GM19023 (cell line): ENCODE results near the gene FAM3B.
"Not testable (repeated sequence)": the region's sequence is repeated elsewhere in the genome, so short reads cannot be mapped to it uniquely, and the experiment has no call there.

ENCODE experiments used
- ATAC-seq: cut with Tn5 transposase; IDR thresholded peaks from one replicate; pipeline ENCODE4 v1.9.1; 2021; ENCODE audit warnings: mild to moderate bottlenecking, moderate library complexity; ENCODE audit not compliant: unreplicated experiment

Gene FAM3B

GRCh38 chr21:41316200-41317062 lies at the start of gene FAM3B:
Gene FAM3B, plus strand, starts transcription at chr21:41316801. Its CDS starts 79 bp downstream, at chr21:41316880.
- ATAC-seq: no peak

- ATAC-seq: no peak
These were observed 49.3 kb upstream of the FAM3B start for GRCh38 chr21:41267346-41267745.

- no peak for ATAC-seq
These were observed 47.1 kb upstream of the FAM3B start for GRCh38 chr21:41269535-41269934.

- ATAC-seq: no peak
These were observed 39.4 kb upstream of the FAM3B start for GRCh38 chr21:41277196-41277595.

GRCh38 chr21:41277846-41278245 lies 38.8 kb upstream of the FAM3B start:
- no peak for ATAC-seq

- no peak for ATAC-seq
These were observed 36.3 kb upstream of the FAM3B start for GRCh38 chr21:41280115-41280919.

GRCh38 chr21:41282412-41282811 lies 34.2 kb upstream of the FAM3B start:
- no peak for ATAC-seq

GRCh38 chr21:41283211-41283818 lies 33.3 kb upstream of the FAM3B start:
- ATAC-seq: no peak

- no peak for ATAC-seq
These were observed 27.2 kb upstream of the FAM3B start for GRCh38 chr21:41289431-41289830.

GRCh38 chr21:41290106-41290799 lies 26.3 kb upstream of the FAM3B start:
- no peak for ATAC-seq

GRCh38 chr21:41294548-41295231 lies 21.9 kb upstream of the FAM3B start:
- ATAC-seq: no peak

GRCh38 chr21:41295721-41296254 lies 20.8 kb upstream of the FAM3B start:
- ATAC-seq: no peak

- ATAC-seq: no peak
These were observed 13.6 kb upstream of the FAM3B start for GRCh38 chr21:41302976-41303375.

- no peak for ATAC-seq
These were observed 12.4 kb upstream of the FAM3B start for GRCh38 chr21:41304068-41304720.

GRCh38 chr21:41307219-41307618 lies 9.4 kb upstream of the FAM3B start:
- no peak for ATAC-seq

GRCh38 chr21:41313285-41314164 lies 3.1 kb upstream of the FAM3B start:
- not testable (repeated sequence) for ATAC-seq

- no peak for ATAC-seq
These were observed 875 bp upstream of the FAM3B start for GRCh38 chr21:41315726-41316125.

- no peak for ATAC-seq
These were observed 427 bp downstream of the FAM3B start for GRCh38 chr21:41317063-41317392.

GRCh38 chr21:41317458-41317857 lies 857 bp downstream of the FAM3B start:
- ATAC-seq: no peak
